Measurements from ENCODE around the gene LRRC14B. TPM values are rescaled to one million over a fixed set of nuclear protein-coding genes. Genes with fewer than 3 reads are reported as not detected.

The LRRC14B gene
- total RNA-seq, 1 experiment from 2014 or later, result not detected

GRCh38 chr5:190366-191035, 794 bp upstream of the LRRC14B start:
- no peaks in the 10 kb centered on the region for H3K9me3 ChIP-seq (ENCODE audit: low read depth, low read length, poor library complexity, severe bottlenecking)
- BruUV-seq (replicated peaks), result no TSS peak
- no peak overlapping the region for H3K27ac ChIP-seq (ENCODE audit: low read depth, low read length, poor library complexity, severe bottlenecking)
- H3K36me3 ChIP-seq (ENCODE audit: insufficient read depth, low read length, poor library complexity, severe bottlenecking), result no peaks in the 10 kb centered on the region
- ChIA-PET CTCF (no interaction called here), POLR2A (ENCODE audit: low non-redundant PET) (no interaction called here)
- H3K4me3 ChIP-seq (ENCODE audit: low read depth, low read length, poor library complexity, severe bottlenecking), result no peak overlapping the region
- intact Hi-C loops (cut with micrococcal nuclease; ENCODE audit: unreplicated experiment), result no loop called here
- TF ChIP-seq CTCF (conservative IDR thresholded peaks at IDR 0.05; ENCODE audit: low read depth, low read length), result no peak
- no peak for TF ChIP-seq EZH2 (IDR thresholded peaks at IDR 0.05; ENCODE audit: borderline replicate concordance, low read depth, low read length, poor library complexity, severe bottlenecking)
- peaks cover 3% of the 10 kb centered on the region for H3K4me1 ChIP-seq (ENCODE audit: insufficient read depth, low read length, poor library complexity, severe bottlenecking)
- H3K27me3 ChIP-seq (replicated peaks; ENCODE audit: insufficient read depth, low read depth, low read length, poor library complexity), result no peaks in the 10 kb centered on the region
- no peak for DNase-seq (ENCODE audit: low spot score)

GRCh38 chr5:191949-192690, 825 bp downstream of the LRRC14B start:
- H3K4me3 ChIP-seq (ENCODE audit: low read depth, low read length, poor library complexity, severe bottlenecking), result no peak overlapping the region
- CTCF ChIA-PET, result no interaction called here
- no peaks in the 10 kb centered on the region for H3K36me3 ChIP-seq (ENCODE audit: insufficient read depth, low read length, poor library complexity, severe bottlenecking)
- intact Hi-C loops (cut with micrococcal nuclease; ENCODE audit: unreplicated experiment), result no loop called here
- POLR2A ChIA-PET (ENCODE audit: low non-redundant PET), result no interaction called here
- no peaks in the 10 kb centered on the region for H3K9me3 ChIP-seq (ENCODE audit: low read depth, low read length, poor library complexity, severe bottlenecking)
- peaks cover 3% of the 10 kb centered on the region for H3K4me1 ChIP-seq (ENCODE audit: insufficient read depth, low read length, poor library complexity, severe bottlenecking)
- TF ChIP-seq EZH2 (IDR thresholded peaks at IDR 0.05; ENCODE audit: borderline replicate concordance, low read depth, low read length, poor library complexity, severe bottlenecking) (no peak), CTCF (conservative IDR thresholded peaks at IDR 0.05; ENCODE audit: low read depth, low read length) (no peak)
- no peaks in the 10 kb centered on the region for H3K27me3 ChIP-seq (replicated peaks; ENCODE audit: insufficient read depth, low read depth, low read length, poor library complexity)
- no peak overlapping the region for H3K27ac ChIP-seq (ENCODE audit: low read depth, low read length, poor library complexity, severe bottlenecking)
- no TSS peak for BruUV-seq (replicated peaks)
- DNase-seq (ENCODE audit: low spot score), result no peak

GRCh38 chr5:192691-192969, 1.3 kb downstream of the LRRC14B start:
- intact Hi-C loops (cut with micrococcal nuclease; ENCODE audit: unreplicated experiment), result no loop called here
- Histone ChIP-seq H3K4me3 (ENCODE audit: low read depth, low read length, poor library complexity, severe bottlenecking) (no peak overlapping the region), H3K4me1 (ENCODE audit: insufficient read depth, low read length, poor library complexity, severe bottlenecking) (peaks cover 3% of the 10 kb centered on the region), H3K9me3 (ENCODE audit: low read depth, low read length, poor library complexity, severe bottlenecking) (no peaks in the 10 kb centered on the region), H3K27me3 (replicated peaks; ENCODE audit: insufficient read depth, low read depth, low read length, poor library complexity) (no peaks in the 10 kb centered on the region), H3K36me3 (ENCODE audit: insufficient read depth, low read length, poor library complexity, severe bottlenecking) (no peaks in the 10 kb centered on the region), H3K27ac (ENCODE audit: low read depth, low read length, poor library complexity, severe bottlenecking) (no peak overlapping the region)
- POLR2A ChIA-PET (ENCODE audit: low non-redundant PET), result no interaction called here
- TF ChIP-seq CTCF (conservative IDR thresholded peaks at IDR 0.05; ENCODE audit: low read depth, low read length), result no peak
- TF ChIP-seq EZH2 (IDR thresholded peaks at IDR 0.05; ENCODE audit: borderline replicate concordance, low read depth, low read length, poor library complexity, severe bottlenecking), result no peak
- DNase-seq (ENCODE audit: low spot score), result no peak
- no TSS peak for BruUV-seq (replicated peaks)
- CTCF ChIA-PET, result no interaction called here

Data from A673 (cell line).